Chondrocyte (in vitro differentiated cells): Measurements from ENCODE around the gene CNTNAP1. TPM values are rescaled to one million over a fixed set of nuclear protein-coding genes. Genes with fewer than 3 reads are reported as not detected.
"Not testable (repeated sequence)": the region's sequence is repeated elsewhere in the genome, so short reads cannot be mapped to it uniquely, and the experiment has no call there.

ENCODE experiments used
- DNase-seq: peaks from one replicate; pipeline ENCODE4 v3.0.0; 2021; ENCODE audit warnings: mixed read lengths, low spot score
- H3K27ac Mint-ChIP-seq: one replicate; pipeline ENCODE4 v1.8.0; 2021; ENCODE audit warnings: mild to moderate bottlenecking, moderate library complexity, mixed read lengths; ENCODE audit not compliant: unreplicated experiment
- H3K27me3 Mint-ChIP-seq: 2 replicates; pipeline ENCODE4 v1.8.0; 2021; ENCODE audit warnings: low read depth, mixed read lengths
- H3K36me3 Mint-ChIP-seq: 2 replicates; pipeline ENCODE4 v1.8.0; 2021; ENCODE audit warnings: low read depth, mixed read lengths
- H3K4me1 Mint-ChIP-seq: 2 replicates; pipeline ENCODE4 v1.8.0; 2021; ENCODE audit warnings: low read depth, mild to moderate bottlenecking, mixed read lengths
- H3K4me3 Mint-ChIP-seq: one replicate; pipeline ENCODE4 v1.8.0; 2021; ENCODE audit warnings: mild to moderate bottlenecking, moderate library complexity, mixed read lengths; ENCODE audit not compliant: unreplicated experiment
- H3K9me3 Mint-ChIP-seq: 2 replicates; pipeline ENCODE4 v1.8.0; 2021; ENCODE audit warnings: low read depth, mixed read lengths
- total RNA-seq: library from RNA; stranded (reverse); gene quantifications from 3 replicates; pipeline ENCODE4 v1.2.1, GENCODE V29; 2021
- TF ChIP-seq, protein P1 (sequence below): fragments of 200-600 bp; sonication (generic); IDR thresholded peaks from 2 replicates; pipeline ENCODE4 v1.5.0; 2021; ENCODE audit warnings: antibody characterized with exemption, mild to moderate bottlenecking, moderate library complexity

The CNTNAP1 gene
- total RNA-seq, 1 donor from 2014 or later = 43.6 TPM

DNA sequence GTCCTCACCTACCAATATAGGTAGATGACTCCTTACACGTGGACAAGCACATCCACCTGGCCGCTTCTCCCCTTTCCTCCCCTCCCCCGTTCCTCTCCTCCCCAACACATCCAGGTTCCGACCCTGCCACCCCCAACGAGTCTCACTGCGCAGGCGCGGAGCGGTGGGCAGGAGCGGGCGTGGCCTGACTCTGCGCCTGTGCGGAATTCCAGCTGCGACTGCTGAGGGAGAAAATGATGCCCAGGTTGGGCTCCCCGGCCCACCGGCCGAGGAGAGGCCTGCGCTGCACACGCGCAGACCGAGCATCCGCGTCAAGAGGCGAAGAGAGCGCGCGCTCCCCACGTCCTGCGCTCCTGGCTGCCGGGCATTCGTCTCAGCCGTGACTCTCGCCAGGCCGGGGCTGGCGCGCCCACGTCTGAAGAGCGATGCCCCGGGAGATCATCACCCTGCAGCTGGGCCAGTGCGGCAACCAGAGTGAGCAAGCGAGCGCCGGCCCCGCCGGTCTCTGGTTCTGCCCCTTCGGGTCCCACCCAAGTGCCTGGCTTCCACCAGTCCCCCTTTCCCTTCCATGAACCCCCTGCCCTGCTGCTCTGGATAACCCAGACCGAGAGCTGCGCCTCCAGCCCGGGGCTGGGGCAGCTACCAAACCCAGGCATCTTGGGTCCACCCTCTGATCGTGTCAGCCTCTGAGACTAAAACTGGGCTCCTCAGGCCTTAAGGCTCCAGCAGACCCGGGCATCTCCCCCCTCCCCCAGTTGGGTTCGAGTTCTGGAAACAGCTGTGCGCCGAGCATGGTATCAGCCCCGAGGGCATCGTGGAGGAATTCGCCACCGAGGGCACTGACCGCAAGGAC is 23.0 kb upstream of the CNTNAP1 start, which contains the start of gene TUBG2:
TUBG2 (plus strand) TSS at position 206 of the 853 bp plus-strand sequence; CDS start at position 426, 220 bp downstream.
- peaks cover 2% of the 10 kb centered on the region for H3K36me3 Mint-ChIP-seq
- TF ChIP-seq, protein P1, sequence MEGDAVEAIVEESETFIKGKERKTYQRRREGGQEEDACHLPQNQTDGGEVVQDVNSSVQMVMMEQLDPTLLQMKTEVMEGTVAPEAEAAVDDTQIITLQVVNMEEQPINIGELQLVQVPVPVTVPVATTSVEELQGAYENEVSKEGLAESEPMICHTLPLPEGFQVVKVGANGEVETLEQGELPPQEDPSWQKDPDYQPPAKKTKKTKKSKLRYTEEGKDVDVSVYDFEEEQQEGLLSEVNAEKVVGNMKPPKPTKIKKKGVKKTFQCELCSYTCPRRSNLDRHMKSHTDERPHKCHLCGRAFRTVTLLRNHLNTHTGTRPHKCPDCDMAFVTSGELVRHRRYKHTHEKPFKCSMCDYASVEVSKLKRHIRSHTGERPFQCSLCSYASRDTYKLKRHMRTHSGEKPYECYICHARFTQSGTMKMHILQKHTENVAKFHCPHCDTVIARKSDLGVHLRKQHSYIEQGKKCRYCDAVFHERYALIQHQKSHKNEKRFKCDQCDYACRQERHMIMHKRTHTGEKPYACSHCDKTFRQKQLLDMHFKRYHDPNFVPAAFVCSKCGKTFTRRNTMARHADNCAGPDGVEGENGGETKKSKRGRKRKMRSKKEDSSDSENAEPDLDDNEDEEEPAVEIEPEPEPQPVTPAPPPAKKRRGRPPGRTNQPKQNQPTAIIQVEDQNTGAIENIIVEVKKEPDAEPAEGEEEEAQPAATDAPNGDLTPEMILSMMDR = no peak
- H3K9me3 Mint-ChIP-seq = peaks cover 5% of the 10 kb centered on the region
- peak within 1 kb of the TSS; percentile 85 for H3K27ac Mint-ChIP-seq
- no peaks in the 10 kb centered on the region for H3K27me3 Mint-ChIP-seq
- peak within 1 kb of the TSS; percentile 89 for H3K4me3 Mint-ChIP-seq
- DNase-seq = peak; percentile 94
- H3K4me1 Mint-ChIP-seq = peaks cover 23% of the 10 kb centered on the region

GRCh38 chr17:42659932-42660274 is 22.4 kb upstream of the CNTNAP1 start:
- Mint-ChIP-seq H3K27ac (peak overlapping the region; percentile 85), H3K4me1 (peaks cover 23% of the 10 kb centered on the region), H3K4me3 (peak overlapping the region; percentile 89)
- not testable (repeated sequence) for H3K36me3 Mint-ChIP-seq, H3K27me3 Mint-ChIP-seq, DNase-seq, H3K9me3 Mint-ChIP-seq

GRCh38 chr17:42660692-42661345 is 21.5 kb upstream of the CNTNAP1 start:
- Mint-ChIP-seq H3K4me1 (peaks cover 23% of the 10 kb centered on the region), H3K27ac (peak overlapping the region; percentile 84), H3K27me3 (no peaks in the 10 kb centered on the region), H3K36me3 (peaks cover 10% of the 10 kb centered on the region), H3K4me3 (peak overlapping the region; percentile 62), H3K9me3 (peaks cover 5% of the 10 kb centered on the region)
- no peak for DNase-seq
- TF ChIP-seq, protein P1 = no peak

- H3K27ac Mint-ChIP-seq = peak overlapping the region; percentile 61
- no peaks in the 10 kb centered on the region for H3K9me3 Mint-ChIP-seq
- H3K36me3 Mint-ChIP-seq = peaks cover 24% of the 10 kb centered on the region
- DNase-seq = no peak
- H3K4me1 Mint-ChIP-seq = peaks cover 32% of the 10 kb centered on the region
- H3K27me3 Mint-ChIP-seq = no peaks in the 10 kb centered on the region
- no peak overlapping the region for H3K4me3 Mint-ChIP-seq
- TF ChIP-seq, protein P1 = no peak
These were observed 16.7 kb upstream of the CNTNAP1 start for GRCh38 chr17:42665581-42666001.

DNA sequence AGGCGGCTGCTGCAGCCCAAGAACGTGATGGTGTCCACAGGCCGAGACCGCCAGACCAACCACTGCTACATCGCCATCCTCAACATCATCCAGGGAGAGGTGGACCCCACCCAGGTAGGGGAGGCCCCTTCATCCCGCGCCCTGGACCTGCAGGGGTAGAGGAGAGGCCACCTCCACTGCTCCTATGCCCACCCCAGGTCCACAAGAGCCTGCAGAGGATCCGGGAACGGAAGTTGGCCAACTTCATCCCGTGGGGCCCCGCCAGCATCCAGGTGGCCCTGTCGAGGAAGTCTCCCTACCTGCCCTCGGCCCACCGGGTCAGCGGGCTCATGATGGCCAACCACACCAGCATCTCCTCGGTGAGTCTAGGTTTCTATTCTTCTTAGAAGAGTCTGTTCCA is 16.2 kb upstream of the CNTNAP1 start:
- H3K36me3 Mint-ChIP-seq = peaks cover 26% of the 10 kb centered on the region
- not testable (repeated sequence) for DNase-seq

More for the DNA sequence above, 16.2 kb upstream of the CNTNAP1 start:
- not testable (repeated sequence) for H3K4me3 Mint-ChIP-seq, H3K9me3 Mint-ChIP-seq, H3K27ac Mint-ChIP-seq, H3K27me3 Mint-ChIP-seq
- H3K4me1 Mint-ChIP-seq = peaks cover 28% of the 10 kb centered on the region
